ENCODE results near the gene PAGE1.
"Not testable (repeated sequence)": the region's sequence is repeated elsewhere in the genome, so short reads cannot be mapped to it uniquely, and the experiment has no call there.

The PAGE1 gene, protein sequence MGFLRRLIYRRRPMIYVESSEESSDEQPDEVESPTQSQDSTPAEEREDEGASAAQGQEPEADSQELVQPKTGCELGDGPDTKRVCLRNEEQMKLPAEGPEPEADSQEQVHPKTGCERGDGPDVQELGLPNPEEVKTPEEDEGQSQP

DNA sequence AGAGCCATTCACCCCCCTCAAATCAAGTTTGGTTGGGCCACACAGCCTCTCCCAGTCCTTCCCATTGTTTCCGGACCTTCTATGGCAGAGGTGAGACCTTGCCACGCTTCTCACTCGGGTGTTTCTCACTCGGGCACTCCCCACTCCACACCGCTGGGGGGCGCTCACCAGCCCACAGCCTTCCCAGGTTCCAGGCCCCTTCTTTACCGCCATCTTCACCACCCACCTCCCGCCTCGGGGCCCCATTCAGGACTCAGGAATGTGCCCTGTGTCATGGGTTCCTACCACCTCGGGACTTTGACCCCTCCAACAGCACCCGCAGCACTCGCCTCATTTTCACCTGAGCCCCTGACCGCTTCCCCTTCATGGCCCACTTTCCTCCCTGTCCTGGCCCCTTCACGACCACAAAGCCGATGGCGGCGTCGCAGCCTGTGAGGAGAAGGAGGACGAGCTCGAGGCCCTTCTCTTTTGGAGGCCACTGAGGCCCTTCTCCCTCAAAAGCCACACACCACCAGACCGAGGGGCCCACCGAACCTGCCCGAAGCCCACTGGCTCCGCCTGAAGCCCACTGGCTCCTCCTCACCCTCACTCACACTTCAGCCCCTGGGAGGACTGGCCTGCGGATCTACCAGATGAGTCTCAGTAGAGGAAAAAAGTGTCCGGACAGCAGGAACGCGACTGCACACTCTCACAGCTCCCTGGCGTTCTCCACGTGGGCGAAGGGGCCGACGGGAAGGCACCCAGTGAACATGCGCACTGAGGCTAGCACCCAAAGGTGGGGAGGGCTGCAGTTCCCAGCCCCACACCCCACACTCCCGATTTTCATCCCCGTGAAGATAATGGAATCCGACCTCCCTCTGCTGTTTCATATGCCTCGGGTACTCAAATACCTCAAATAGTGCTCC, at the start of gene PAGE1:
PAGE1 (minus strand) TSS at position 709 of the 905 bp plus-strand sequence. CDS start 1,214 bp downstream, outside the sequence.
- no peaks in the 10 kb centered on the region for H3K4me1 ChIP-seq (ENCODE audit: low read length)
- no peaks in the 10 kb centered on the region for H3K79me2 ChIP-seq (ENCODE audit: low read length)
- H2AFZ ChIP-seq (ENCODE audit: low read depth, low read length): no peak within 1 kb of the TSS
- no peak within 1 kb of the TSS for H3K27ac ChIP-seq (ENCODE audit: low read length)
- H3K9ac ChIP-seq (ENCODE audit: low read length): no peak within 1 kb of the TSS
- H3K4me2 ChIP-seq (ENCODE audit: low read length): no peak within 1 kb of the TSS
- no peak within 1 kb of the TSS for H3K4me3 ChIP-seq (ENCODE audit: low read length)
- H3K9me3 ChIP-seq (ENCODE audit: insufficient read depth, low read length): no peaks in the 10 kb centered on the region
- no peaks in the 10 kb centered on the region; the same call in 1 of the 2 replicates for H3K27me3 ChIP-seq (ENCODE audit: low read depth, low read length)
- H4K20me1 ChIP-seq (ENCODE audit: insufficient read depth, low read length): no peaks in the 10 kb centered on the region
- TF ChIP-seq, protein P1, sequence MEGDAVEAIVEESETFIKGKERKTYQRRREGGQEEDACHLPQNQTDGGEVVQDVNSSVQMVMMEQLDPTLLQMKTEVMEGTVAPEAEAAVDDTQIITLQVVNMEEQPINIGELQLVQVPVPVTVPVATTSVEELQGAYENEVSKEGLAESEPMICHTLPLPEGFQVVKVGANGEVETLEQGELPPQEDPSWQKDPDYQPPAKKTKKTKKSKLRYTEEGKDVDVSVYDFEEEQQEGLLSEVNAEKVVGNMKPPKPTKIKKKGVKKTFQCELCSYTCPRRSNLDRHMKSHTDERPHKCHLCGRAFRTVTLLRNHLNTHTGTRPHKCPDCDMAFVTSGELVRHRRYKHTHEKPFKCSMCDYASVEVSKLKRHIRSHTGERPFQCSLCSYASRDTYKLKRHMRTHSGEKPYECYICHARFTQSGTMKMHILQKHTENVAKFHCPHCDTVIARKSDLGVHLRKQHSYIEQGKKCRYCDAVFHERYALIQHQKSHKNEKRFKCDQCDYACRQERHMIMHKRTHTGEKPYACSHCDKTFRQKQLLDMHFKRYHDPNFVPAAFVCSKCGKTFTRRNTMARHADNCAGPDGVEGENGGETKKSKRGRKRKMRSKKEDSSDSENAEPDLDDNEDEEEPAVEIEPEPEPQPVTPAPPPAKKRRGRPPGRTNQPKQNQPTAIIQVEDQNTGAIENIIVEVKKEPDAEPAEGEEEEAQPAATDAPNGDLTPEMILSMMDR (IDR thresholded peaks at IDR 0.05; ENCODE audit: low read depth, low read length): no peak
- TF ChIP-seq EZH2phosphoT487 (IDR thresholded peaks at IDR 0.05; ENCODE audit: low read depth): no peak
- H3K36me3 ChIP-seq (replicated peaks; ENCODE audit: low read depth, low read length): no peaks in the 10 kb centered on the region

DNA sequence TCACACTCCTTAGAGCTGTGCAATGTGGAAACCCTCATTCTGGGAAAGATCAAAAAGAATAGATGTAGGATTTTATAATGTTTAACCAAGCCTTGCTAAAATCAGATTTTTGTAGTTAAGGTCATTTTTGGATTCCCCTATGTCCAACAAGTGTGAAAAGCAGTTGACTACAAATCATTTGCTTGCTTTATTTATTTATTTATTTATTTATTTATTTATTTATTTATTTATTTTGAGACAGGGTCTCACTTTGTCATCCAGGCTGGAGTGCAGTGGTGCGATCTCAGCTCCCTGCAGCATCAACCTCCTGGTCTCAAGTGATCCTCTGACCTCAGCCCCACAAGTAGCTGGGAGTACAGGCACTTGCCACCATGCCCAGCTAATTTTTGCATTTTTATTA, 45.7 kb upstream of the PAGE1 start:
- H3K36me3 ChIP-seq (replicated peaks; ENCODE audit: low read depth, low read length); H3K79me2 ChIP-seq (ENCODE audit: low read length); H3K27me3 ChIP-seq (ENCODE audit: low read depth, low read length); H3K9me3 ChIP-seq (ENCODE audit: insufficient read depth, low read length); H3K4me1 ChIP-seq (ENCODE audit: low read length); H3K9ac ChIP-seq (ENCODE audit: low read length); H4K20me1 ChIP-seq (ENCODE audit: insufficient read depth, low read length); H2AFZ ChIP-seq (ENCODE audit: low read depth, low read length); H3K27ac ChIP-seq (ENCODE audit: low read length); H3K4me3 ChIP-seq (ENCODE audit: low read length); H3K4me2 ChIP-seq (ENCODE audit: low read length): not testable (repeated sequence)

DNA sequence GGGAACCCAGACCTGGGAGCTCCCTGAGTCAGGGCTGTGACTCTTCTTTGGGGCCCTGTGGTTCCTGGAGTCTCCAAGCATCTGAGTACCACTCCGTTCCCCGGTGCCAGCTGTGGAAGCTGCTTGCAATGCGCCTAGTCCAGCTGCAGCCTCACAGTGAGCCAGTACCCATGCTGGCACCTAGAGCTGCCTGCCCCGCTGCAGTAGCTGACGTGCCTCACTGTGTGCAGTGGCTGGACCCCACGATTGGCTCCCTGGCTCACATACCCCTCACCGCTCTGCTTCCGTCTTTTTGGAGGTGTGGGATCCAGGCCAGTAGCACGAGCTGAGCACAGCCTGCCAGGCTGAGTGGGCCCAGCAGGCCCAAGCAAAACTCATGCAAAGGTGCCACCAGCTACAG, 32.1 kb upstream of the PAGE1 start:
- Histone ChIP-seq H2AFZ (ENCODE audit: low read depth, low read length) (no peak overlapping the region), H3K9me3 (ENCODE audit: insufficient read depth, low read length) (no peaks in the 10 kb centered on the region), H3K27ac (ENCODE audit: low read length) (no peak overlapping the region), H3K36me3 (replicated peaks; ENCODE audit: low read depth, low read length) (no peaks in the 10 kb centered on the region), H3K4me3 (ENCODE audit: low read length) (no peak overlapping the region), H4K20me1 (ENCODE audit: insufficient read depth, low read length) (no peaks in the 10 kb centered on the region), H3K4me1 (ENCODE audit: low read length) (no peaks in the 10 kb centered on the region), H3K79me2 (ENCODE audit: low read length) (no peaks in the 10 kb centered on the region), H3K9ac (ENCODE audit: low read length) (no peak overlapping the region), H3K4me2 (ENCODE audit: low read length) (no peak overlapping the region), H3K27me3 (ENCODE audit: low read depth, low read length) (no peaks in the 10 kb centered on the region)
- no peak for TF ChIP-seq EZH2phosphoT487 (IDR thresholded peaks at IDR 0.05; ENCODE audit: low read depth)
- TF ChIP-seq, protein P1 (IDR thresholded peaks at IDR 0.05; ENCODE audit: low read depth, low read length): no peak

DNA sequence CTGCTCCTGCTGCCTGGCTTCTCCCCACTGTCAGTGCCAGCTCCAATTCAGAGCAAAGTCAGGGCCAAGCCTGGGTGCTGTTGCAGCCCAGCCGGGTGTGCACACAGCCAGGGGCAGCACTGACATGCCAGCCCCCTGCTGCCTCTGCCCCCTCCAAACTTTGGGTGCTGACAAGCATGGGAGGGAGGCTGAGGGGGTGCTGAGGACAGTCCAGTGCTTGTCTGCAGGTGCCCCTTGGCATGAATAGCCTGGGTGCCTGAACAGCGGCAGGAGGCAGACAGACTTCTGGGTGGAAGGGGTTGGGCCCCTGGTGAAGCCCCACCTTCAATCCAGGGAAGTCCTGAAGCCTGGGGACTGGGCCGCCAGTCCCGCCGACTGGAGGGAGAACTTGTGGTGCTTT, 31.2 kb upstream of the PAGE1 start:
- Histone ChIP-seq H4K20me1 (ENCODE audit: insufficient read depth, low read length) (no peaks in the 10 kb centered on the region), H3K9ac (ENCODE audit: low read length) (no peak overlapping the region), H3K4me1 (ENCODE audit: low read length) (no peaks in the 10 kb centered on the region), H3K27me3 (ENCODE audit: low read depth, low read length) (no peaks in the 10 kb centered on the region), H3K27ac (ENCODE audit: low read length) (no peak overlapping the region), H3K4me2 (ENCODE audit: low read length) (no peak overlapping the region), H3K36me3 (replicated peaks; ENCODE audit: low read depth, low read length) (no peaks in the 10 kb centered on the region), H2AFZ (ENCODE audit: low read depth, low read length) (no peak overlapping the region), H3K79me2 (ENCODE audit: low read length) (no peaks in the 10 kb centered on the region), H3K4me3 (ENCODE audit: low read length) (no peak overlapping the region), H3K9me3 (ENCODE audit: insufficient read depth, low read length) (no peaks in the 10 kb centered on the region)
- TF ChIP-seq, protein P1 (IDR thresholded peaks at IDR 0.05; ENCODE audit: low read depth, low read length): no peak
- no peak for TF ChIP-seq EZH2phosphoT487 (IDR thresholded peaks at IDR 0.05; ENCODE audit: low read depth)

Measured in OCI-LY3 (cell line).